IMR-90 (cell line): ENCODE results near the gene TMEM52.

ENCODE experiments used
- CEBPB ChIP-seq: IDR thresholded peaks from 2 replicates; pipeline ENCODE4 v1.6.1; 2012; ENCODE audit warnings: low read depth, low read length, improper control_type of control experiment
- CHD1 ChIP-seq: IDR thresholded peaks from 2 replicates; pipeline ENCODE4 v1.6.1; 2012; ENCODE audit warnings: low read depth, low read length, improper control_type of control experiment
- CTCF ChIP-seq: conservative IDR thresholded peaks from 2 replicates; pipeline ENCODE4 v1.5.1; 2012; ENCODE audit warnings: mild to moderate bottlenecking, low read depth, low read length, improper control_type of control experiment
- MAZ ChIP-seq: IDR thresholded peaks from 2 replicates; pipeline ENCODE4 v1.6.1; 2012; ENCODE audit warnings: low read depth, mild to moderate bottlenecking, low read length, improper control_type of control experiment, moderate library complexity, borderline replicate concordance
- NFE2L2 ChIP-seq: fragments of 150-350 bp; IDR thresholded peaks from 2 replicates; pipeline ENCODE4 v1.6.1; 2016; ENCODE audit warnings: low read depth, mild to moderate bottlenecking, low read length
- POLR2A ChIP-seq: IDR thresholded peaks from 2 replicates; pipeline ENCODE4 v1.6.1; 2012; ENCODE audit warnings: mild to moderate bottlenecking, low read depth, low read length
- RAD21 ChIP-seq: IDR thresholded peaks from 2 replicates; pipeline ENCODE4 v1.6.1; 2012; ENCODE audit warnings: low read length, improper control_type of control experiment
- RCOR1 ChIP-seq: IDR thresholded peaks from 2 replicates; pipeline ENCODE4 v1.6.1; 2012; ENCODE audit warnings: mild to moderate bottlenecking, low read length, improper control_type of control experiment; ENCODE audit not compliant: insufficient replicate concordance
- RFX5 ChIP-seq: IDR thresholded peaks from 2 replicates; pipeline ENCODE4 v1.8.0; 2012; ENCODE audit warnings: low read depth, mild to moderate bottlenecking, low read length, moderate library complexity
- USF2 ChIP-seq: fragments of 150-350 bp; IDR thresholded peaks from 2 replicates; pipeline ENCODE4 v1.6.1; 2017; ENCODE audit warnings: mild to moderate bottlenecking, antibody characterized with exemption, low read length, low read depth

- no peak for TF ChIP-seq CTCF
- no peak for TF ChIP-seq CEBPB
- TF ChIP-seq RCOR1: no peak
- no peak for TF ChIP-seq RFX5
- TF ChIP-seq POLR2A: no peak
- no peak for TF ChIP-seq CHD1
- no peak for TF ChIP-seq MAZ
- TF ChIP-seq USF2: no peak
- no peak for TF ChIP-seq RAD21
- no peak for TF ChIP-seq NFE2L2
Measured at GRCh38 chr1:1899967-1900327, 19.1 kb downstream of the TMEM52 start.
